ENCODE results near the gene AKT1.
"Not testable (repeated sequence)": the region's sequence is repeated elsewhere in the genome, so short reads cannot be mapped to it uniquely, and the experiment has no call there.

Gene AKT1

DNA sequence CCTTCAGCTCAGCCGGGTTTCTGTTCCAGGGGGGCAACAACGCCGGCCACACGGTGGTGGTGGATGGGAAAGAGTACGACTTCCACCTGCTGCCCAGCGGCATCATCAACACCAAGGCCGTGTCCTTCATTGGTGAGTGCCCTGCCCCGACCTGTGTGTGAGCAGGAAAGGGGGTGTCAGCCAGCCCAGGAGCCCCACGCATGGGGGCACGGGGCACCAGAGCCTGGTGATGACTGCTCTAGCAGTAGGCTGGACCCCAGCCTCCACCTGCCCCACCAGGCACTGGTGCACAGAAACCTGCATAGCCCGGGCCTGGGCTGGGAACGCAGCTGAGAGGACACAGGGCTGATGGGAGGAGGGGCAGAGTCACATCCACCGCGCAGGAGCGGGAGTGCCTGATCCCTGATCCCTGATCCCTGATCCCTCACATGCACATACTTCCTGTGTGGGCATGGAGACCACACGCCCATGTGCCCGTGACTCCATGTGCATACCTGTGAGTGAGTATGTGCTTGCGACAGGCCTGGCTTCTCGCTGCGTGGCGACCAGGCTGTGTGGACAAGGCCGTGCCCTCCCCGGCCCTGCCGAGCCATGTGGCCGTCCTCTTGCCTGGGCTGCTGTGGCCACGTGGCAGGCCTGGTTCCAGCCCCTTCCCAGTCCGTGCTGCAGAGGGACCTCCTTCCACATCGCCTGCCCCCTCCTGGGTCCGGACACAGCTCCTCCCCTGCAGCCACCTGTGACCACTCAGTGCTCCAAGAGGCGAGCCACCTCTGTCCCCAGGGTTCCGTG is 60.4 kb downstream of the AKT1 start:
- no peak for DNase-seq

DNA sequence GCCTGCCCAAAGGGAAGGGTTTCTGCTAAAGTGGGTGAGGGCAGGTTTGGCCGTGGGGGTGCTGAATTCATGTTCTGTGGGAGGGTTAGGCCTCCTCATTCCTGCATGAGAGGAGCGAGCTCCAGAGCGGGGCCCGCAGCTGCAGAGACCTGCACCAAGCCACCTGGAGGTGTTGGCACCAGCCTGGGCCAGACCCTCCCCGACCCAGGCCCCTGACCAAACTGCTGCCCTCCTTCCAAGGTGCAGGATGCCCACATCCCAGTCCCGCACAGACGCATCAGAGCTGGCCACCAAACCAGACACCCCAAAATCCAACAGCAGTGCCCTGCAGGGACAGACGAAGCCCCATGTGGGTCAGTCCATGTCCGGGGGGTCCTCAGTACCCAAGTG is 61.0 kb downstream of the AKT1 start:
- no peak for DNase-seq

DNA sequence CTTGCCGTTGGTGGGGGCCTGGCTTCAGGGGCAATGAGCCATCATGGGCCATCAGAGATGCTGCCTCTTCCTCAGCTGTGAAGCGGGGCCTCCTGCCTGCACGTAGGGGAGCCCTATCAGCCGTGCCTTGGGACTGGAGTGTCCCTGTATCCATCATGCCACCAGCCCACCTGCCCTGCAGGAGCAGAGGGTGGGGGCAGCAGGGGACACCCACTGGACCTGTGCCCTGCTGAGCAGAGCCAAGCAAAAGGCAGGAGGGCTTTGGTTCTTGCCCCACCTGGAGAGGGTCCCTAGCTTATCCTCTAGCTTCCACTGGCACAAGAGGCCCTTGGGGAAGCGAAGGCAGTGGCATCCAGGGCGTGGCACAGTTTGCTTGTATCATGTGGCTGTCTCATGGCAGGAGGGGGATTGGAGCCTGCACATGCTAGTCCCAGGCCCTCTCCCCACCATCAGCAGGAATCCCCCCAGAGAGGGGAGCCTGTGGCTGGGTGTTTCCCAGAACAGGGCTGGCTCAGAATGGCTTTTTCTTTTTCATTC is 61.4 kb downstream of the AKT1 start:
- no peak for DNase-seq

GRCh38 chr14:104732931-104733681 is 62.4 kb downstream of the AKT1 start:
- DNase-seq: no peak

DNA sequence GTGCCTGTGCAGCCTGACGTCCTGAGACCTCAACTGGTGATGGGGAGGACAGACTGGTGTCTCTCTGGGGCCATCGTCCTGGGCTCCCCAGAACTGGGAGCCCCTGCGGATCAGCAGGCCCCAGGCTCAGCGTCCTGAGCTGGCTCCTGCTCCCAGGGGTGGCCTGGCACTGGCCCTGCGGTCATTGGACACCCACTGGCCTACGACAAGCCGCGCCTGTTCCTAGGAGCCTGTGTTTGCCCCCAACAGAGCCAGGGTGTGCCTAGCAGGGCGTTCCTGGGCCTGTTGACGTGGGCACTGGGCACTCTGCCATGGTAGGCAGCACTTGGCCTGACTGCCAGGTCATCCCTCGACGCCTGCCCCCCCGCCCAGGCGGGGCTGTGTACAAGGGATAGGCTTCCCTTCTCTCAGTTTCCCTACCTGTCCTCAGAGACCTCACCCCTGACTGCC is 63.2 kb downstream of the AKT1 start:
- no peak for DNase-seq

- peak; percentile 21 for DNase-seq
Observed at GRCh38 chr14:104731320-104732294, 63.9 kb downstream of the AKT1 start.

- no peak for DNase-seq
Observed at GRCh38 chr14:104730487-104730886, 65.1 kb downstream of the AKT1 start.

GRCh38 chr14:104729835-104730181 is 65.7 kb downstream of the AKT1 start:
- DNase-seq: no peak

DNA sequence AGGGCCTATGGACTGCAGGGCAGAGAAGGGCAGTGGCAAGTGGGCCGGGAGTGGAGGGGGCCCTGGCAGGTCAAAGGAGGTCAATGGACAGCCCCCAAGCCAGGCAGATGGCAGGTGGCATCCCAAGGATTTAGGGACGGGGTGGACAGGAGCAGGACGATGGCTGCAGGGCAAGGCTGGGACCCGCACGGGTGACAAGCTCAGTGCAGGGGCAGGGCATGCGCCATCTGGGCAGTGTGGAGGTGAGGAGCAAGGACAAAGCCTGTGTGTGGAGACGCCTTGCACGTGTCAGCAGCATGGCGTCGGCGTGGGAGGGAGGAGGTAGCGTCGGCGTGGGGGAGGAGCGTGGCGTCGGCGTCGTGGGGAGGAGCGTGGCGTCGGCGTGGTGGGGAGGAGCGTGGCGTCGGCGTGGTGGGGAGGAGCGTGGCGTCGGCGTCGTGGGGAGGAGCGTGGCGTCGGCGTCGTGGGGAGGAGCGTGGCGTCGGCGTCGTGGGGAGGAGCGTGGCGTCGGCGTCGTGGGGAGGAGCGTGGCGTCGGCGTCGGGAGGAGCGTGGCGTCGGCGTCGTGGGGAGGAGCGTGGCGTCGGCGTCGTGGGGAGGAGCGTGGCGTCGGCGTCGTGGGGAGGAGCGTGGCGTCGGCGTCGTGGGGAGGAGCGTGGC is 66.2 kb downstream of the AKT1 start:
- DNase-seq: not testable (repeated sequence)

DNA sequence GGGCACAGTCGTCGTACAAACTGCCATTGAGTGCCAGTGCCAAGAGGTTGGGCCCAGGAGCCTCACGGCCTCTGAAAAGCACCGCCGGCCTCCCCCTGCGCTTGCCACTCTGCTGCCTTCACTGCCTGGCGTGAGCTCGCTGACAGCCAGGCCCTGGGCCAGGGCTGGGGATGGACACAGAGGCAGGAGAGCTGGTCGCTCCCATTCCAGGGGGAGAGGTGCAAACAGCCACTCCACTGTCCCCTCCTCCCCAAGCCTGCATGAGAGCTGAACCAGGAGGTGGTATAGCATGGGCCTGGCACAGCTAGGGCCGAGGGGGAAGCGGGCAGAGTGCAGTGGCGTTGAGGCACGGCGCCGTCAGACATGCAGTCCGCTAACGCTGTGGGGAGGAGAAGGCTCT is 66.9 kb downstream of the AKT1 start:
- DNase-seq: no peak

- no peak for DNase-seq
Observed at GRCh38 chr14:104726600-104727451, 68.7 kb downstream of the AKT1 start.

- DNase-seq: no peak
Observed at GRCh38 chr14:104725772-104726548, 69.6 kb downstream of the AKT1 start.

DNA sequence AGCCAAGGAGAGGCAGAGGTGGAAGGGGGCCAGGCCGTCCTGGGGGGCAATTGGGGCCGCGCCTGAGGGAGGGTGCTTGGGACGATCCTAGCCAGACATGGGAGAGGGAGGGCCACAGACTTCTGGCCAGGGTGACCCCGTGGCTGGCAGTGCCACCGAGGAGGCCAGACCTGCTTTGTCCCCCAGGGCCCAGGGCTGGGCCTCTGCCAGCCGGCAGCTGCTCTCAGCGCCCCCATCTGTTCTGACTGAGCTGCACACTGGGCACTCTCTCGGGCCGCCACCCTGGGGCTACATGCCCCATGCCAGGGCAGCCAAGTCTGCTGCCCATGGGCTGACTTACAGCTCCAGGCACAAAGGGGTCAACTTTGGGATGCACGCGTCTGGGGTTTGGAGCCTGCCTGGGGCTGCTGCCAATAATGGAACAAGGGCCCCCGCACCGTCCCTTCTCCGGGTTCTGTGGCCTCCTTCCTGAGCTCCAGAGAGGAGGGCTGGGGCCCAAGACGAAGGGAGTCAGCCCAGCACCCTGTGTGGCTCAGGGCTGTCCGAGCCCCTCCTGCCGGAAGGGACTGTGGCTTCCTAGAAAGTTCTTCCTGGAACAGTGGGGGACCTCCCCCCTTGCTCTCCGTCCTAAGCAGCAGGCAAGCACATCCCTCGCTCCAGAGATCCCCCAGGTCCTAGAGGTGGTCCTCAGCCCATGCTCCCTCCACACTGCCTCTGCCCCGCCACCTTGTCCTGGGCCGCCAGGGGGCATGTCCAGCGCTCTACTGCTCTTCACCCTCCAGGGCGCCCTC is 70.4 kb downstream of the AKT1 start:
- DNase-seq: peak; percentile 46

DNA sequence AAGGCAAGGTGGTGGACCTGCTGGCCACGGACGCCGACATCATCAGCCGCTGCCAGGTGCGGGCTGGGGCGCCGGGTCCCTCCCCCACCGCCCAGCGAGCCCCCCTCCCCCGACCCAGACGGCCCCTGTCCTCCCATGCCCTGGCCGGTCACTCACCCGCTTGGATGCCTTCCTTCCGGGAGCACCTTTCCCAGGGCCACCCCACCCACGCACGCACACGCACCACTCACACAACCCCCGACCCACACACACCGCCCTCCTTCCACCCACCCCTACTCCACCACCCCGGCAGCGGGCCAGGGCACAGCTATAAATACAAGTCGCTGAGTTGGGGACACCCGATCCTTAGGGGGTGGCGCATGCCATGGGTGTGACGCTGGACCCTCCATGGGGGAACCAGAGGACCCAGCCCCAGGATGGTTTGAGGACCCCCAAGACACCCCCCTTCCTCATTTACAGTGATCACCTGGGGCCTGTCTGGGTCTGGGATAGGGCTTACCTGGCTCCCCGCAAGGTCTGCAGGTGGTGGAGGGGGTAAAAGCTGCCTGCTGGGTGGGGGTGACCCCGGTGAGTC is 71.1 kb downstream of the AKT1 start:
- DNase-seq: no peak

- DNase-seq: peak; percentile 61
Observed at GRCh38 chr14:104723651-104724406, 71.7 kb downstream of the AKT1 start, which contains the start of gene ADSS1. ADSS1 (plus strand) TSS chr14:104724229; CDS start chr14:104724271, 42 bp downstream.

DNA sequence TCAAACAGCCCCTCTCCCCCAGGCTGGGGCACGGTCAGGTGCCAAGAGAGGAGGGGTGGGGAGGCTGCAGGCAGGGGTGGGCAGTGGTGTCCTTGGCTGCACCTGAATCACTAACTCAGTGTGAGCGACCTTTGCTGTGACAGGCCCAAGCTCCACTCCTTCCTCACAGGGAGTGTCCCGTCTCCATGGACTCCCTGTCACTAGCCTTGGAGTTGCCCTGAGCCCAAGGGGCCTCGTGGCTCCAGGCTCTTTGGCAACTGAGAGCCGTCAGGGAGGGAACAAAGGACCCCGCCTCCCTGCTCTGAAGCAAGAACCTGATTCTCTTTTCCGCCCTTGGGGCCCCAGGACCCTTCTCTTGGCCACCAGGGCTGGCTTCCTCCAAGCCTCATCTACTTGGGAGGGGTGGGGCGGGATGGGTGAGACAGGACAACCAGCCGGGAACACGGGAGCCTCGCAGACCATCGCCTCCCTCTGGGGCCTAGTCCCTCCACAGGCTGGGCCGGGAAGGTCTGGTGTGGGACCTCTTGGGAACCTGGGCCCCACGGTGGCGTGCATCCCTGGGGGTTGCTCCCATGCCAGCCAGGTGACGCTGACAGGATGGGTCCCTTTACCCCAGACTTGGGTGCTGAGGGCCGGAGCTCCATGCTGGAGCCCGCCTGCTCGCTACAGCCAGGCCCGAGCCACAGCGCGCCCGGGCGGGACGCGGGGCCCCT is 72.5 kb downstream of the AKT1 start:
- DNase-seq: no peak
